Mucosa of descending colon (tissue), 3 donors: ENCODE data around the gene ZNF106. TPM values are rescaled to one million over a fixed set of nuclear protein-coding genes. Genes with fewer than 3 reads are reported as not detected.

Experiments
- ATAC-seq: fragments of 200-7000 bp; cut with Tn5 transposase; one replicate; pipeline ENCODE4 v1.9.1; 2020; ENCODE audit warnings: mild to moderate bottlenecking, moderate library complexity
- DNase-seq, 3 donors: peaks; one replicate each; pipeline ENCODE4 v3.0.0-alpha.2; 2020
- H3K36me3 ChIP-seq: fragments of 200-600 bp; one replicate; pipeline ENCODE4 v1.8.0; 2021; ENCODE audit warnings: low read depth, mild to moderate bottlenecking
- H3K4me1 ChIP-seq: fragments of 200-600 bp; one replicate; pipeline ENCODE4 v1.8.0; 2021; ENCODE audit warnings: low read depth, mild to moderate bottlenecking
- H3K4me3 ChIP-seq: fragments of 200-600 bp; one replicate; pipeline ENCODE4 v1.8.0; 2021; ENCODE audit warnings: mild to moderate bottlenecking
- H3K9me3 ChIP-seq: fragments of 200-600 bp; one replicate; pipeline ENCODE4 v1.8.0; 2021; ENCODE audit warnings: mild to moderate bottlenecking
- CTCF ChIP-seq: fragments of 200-600 bp; IDR thresholded peaks from one replicate; pipeline ENCODE4 v1.8.0; 2022; ENCODE audit warnings: antibody characterized with exemption, mild to moderate bottlenecking
- intact Hi-C, 2 donors: fragments of 100-400 bp; cut with DNase I in 1 of 2; cut with micrococcal nuclease in 1 of 2; formaldehyde crosslinking; loops; one replicate each; pipeline versions ENCODE4 v1.11.0 to v1.11.1; 2022; cut with DNase I, micrococcal nuclease
- total RNA-seq, 3 donors: library from RNA; stranded (reverse); fragmentation: NEBNext Ultra II Directional in 2 of 3; extraction: Animal tissue kit (Norgen Biotek cat#: 25700) in 2 of 3; gene quantifications; one replicate each; pipeline versions ENCODE4 v1.2.1 to v1.2.4, GENCODE V29; 2021 to 2023
- donor health status: DM: no; HTN: no; CAD: no; lungs with moderate emphysema.
- donor health status: DM: no; HTN: no; CAD: no.
- donor health status: DM: no; HTN: yes; CAD: no.

Gene ZNF106
- total RNA-seq, 3 donors from 2014 or later = 40.0 to 94.9 (median 45.8) TPM

DNA sequence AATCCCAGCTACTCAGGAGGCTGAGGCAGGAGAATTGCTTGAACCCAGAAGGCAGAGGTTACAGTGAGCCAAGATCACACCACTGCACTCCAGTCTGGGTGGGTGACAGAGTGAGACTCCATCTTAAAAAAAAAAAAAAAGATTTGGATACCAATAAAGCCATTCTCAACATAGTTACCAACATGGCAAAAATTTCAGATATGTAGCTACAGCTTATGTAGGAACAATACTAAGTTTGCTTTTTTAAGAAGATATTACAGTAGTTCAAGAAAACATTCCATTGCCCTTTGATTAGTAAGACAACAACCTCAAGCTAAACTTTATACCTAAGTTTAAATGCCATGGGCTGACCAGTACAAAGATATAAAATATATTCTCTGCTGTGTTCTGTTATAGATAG lies 34.4 kb downstream of the ZNF106 start:
- no peak for ATAC-seq
- no peak for DNase-seq
- H3K9me3 ChIP-seq = no peaks in the 10 kb centered on the region
- no peaks in the 10 kb centered on the region for H3K36me3 ChIP-seq
- no peak for TF ChIP-seq CTCF
- intact Hi-C loops = no loop called here
- no peaks in the 10 kb centered on the region for H3K4me1 ChIP-seq
- no peak overlapping the region for H3K4me3 ChIP-seq

DNA sequence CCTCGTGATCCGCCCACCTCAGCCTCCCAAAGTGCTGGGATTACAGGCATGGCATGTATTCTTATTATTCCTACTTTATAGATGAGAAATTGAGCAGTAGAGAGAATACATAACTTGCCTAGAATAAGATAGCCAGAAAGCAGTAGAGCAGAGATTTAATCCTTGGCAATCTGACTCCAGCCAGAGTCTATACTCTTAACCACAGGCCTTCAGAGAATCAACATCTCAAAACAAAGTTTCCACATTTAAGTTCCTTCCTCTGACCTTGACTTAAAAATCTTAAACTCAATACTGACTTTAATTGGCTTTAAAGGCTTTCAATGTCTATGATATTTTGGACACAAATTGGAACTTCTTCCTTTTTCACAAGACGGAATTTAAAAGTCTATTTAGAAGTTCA lies 37.1 kb downstream of the ZNF106 start:
- no peaks in the 10 kb centered on the region for H3K4me1 ChIP-seq
- no peak overlapping the region for H3K4me3 ChIP-seq
- intact Hi-C loops = no loop called here
- no peaks in the 10 kb centered on the region for H3K9me3 ChIP-seq
- DNase-seq = no peak
- no peaks in the 10 kb centered on the region for H3K36me3 ChIP-seq
- no peak for TF ChIP-seq CTCF
- no peak for ATAC-seq

DNA sequence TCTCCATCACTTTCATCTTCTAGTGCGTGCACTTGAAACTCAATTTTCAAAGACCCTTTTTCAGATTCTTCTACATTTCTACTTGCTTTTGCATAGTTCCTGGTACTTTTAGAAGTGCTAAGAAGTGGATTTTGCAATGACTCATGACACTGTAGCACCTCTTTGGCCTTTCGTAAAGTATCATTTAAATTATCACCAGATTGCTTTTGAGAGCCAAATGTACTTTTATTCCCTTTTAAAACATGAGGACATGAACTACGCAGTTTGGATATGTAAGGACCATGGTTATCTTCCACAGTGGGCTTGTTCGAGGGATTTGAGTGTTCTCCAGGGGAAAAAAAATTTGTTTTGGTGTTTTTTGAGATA lies 40.5 kb downstream of the ZNF106 start:
- ATAC-seq (no peak), DNase-seq (no peak)
- no peak for TF ChIP-seq CTCF
- intact Hi-C loops = no loop called here
- Histone ChIP-seq H3K9me3 (no peaks in the 10 kb centered on the region), H3K4me3 (no peak overlapping the region), H3K36me3 (no peaks in the 10 kb centered on the region), H3K4me1 (no peaks in the 10 kb centered on the region)

GRCh38 chr15:42449770-42450424 lies 41.0 kb downstream of the ZNF106 start:
- no peaks in the 10 kb centered on the region for H3K4me1 ChIP-seq
- no peak for TF ChIP-seq CTCF
- intact Hi-C loops = no loop called here
- H3K4me3 ChIP-seq = no peak overlapping the region
- no peaks in the 10 kb centered on the region for H3K9me3 ChIP-seq
- DNase-seq = no peak
- no peaks in the 10 kb centered on the region for H3K36me3 ChIP-seq
- no peak for ATAC-seq

DNA sequence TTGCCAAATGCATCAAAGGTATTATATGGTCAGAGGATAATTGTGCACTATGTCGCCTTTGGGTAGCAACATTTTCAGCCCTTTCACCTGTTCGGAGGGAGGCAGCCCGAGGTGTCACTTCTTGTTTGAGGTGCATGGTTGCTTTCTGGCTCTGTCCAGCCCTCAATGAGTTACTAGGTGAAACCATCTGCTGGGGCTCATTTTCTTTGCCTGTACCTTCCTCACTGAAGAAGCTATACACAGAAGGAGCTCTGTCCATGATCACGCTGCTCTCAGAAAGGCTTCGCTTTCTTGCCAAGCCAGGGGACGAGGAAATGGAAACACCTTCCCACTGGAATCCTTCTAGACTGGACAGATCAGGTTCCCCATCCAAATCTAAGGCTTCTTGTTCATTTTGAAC lies 42.7 kb downstream of the ZNF106 start:
- H3K4me3 ChIP-seq = no peak overlapping the region
- no peaks in the 10 kb centered on the region for H3K4me1 ChIP-seq
- intact Hi-C loops = no loop called here
- H3K9me3 ChIP-seq = no peaks in the 10 kb centered on the region
- no peaks in the 10 kb centered on the region for H3K36me3 ChIP-seq
- no peak for TF ChIP-seq CTCF
- no peak for ATAC-seq
- DNase-seq = no peak

DNA sequence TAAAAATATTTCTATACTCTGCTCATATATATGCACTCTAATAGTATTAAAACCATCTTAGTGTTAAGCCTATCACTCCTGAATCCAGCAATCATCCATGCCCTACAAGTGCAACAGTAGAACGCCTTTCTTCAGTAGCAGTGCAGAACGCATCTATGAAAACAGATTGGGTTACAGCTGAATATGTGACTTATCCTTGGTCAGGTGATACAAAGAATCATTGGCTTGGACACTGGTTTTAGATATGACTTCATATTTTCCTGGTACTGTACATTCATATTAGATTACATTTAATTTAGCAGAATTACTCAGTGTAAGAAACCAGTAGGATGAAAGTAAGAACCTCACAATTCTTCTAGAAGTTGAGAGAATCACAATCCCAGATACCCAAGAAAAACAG lies 43.3 kb downstream of the ZNF106 start:
- TF ChIP-seq CTCF = no peak
- Histone ChIP-seq H3K36me3 (no peaks in the 10 kb centered on the region), H3K4me3 (no peak overlapping the region), H3K9me3 (no peaks in the 10 kb centered on the region), H3K4me1 (no peaks in the 10 kb centered on the region)
- intact Hi-C loops = no loop called here
- ATAC-seq (no peak), DNase-seq (no peak)
